Suppressor macrophage treated with lipopolysaccharide for 1 hour (primary cell): ENCODE results near the gene HRAS.
"Not testable (repeated sequence)": the region's sequence is repeated elsewhere in the genome, so short reads cannot be mapped to it uniquely, and the experiment has no call there.

ENCODE experiments used
- DNase-seq, 3 donors: peaks; one replicate each; pipeline ENCODE4 v3.0.0-alpha.2; 2020 to 2022

HRAS gene

GRCh38 chr11:535519-536454 lies at the start of gene HRAS:
TSS of gene HRAS (minus strand) at chr11:535576.
- DNase-seq = peak; percentile 97 to 99 (median 98)

DNA sequence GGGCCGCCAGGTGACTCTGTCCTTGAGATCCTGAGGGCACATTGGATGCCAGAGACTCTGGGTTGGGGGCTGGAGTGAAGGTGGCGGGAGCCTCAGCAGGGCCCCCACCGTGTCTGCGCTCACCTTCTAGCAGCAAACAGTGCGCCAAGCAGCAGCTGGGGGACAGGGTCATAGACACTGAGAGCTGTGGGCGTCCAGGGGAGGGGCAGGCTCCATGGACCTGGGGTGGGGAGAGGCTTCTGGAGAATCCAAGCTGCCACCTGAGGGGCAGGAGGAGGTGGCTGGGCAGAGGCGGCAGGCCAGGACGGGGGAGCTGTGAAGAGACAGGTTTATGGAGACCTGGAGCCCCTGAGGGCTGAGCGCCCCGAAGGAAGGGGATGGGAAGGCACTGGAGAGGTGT lies 48.9 kb upstream of the HRAS start:
- no peak for DNase-seq

DNA sequence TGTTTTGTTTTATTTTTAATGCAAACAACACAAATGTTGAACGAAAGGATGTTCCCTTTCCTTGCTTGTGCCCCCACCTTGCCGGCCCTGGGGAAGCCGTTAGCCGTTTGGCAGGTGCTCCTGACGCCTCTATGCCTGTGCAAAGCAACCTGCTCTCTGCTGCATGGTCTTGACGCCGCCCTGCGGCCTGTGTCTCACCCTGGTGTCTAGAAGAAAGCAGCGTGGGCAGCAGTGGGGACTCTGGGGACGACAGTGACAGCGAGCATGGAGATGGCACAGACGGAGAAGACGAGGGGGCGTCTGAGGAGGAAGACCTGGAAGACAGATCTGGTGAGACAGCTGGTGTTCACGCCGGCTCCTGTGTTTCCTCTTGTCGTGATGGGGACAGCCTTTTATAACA lies 46.4 kb upstream of the HRAS start:
- no peak for DNase-seq

GRCh38 chr11:581342-581741 lies 46.0 kb upstream of the HRAS start:
- no peak for DNase-seq

DNA sequence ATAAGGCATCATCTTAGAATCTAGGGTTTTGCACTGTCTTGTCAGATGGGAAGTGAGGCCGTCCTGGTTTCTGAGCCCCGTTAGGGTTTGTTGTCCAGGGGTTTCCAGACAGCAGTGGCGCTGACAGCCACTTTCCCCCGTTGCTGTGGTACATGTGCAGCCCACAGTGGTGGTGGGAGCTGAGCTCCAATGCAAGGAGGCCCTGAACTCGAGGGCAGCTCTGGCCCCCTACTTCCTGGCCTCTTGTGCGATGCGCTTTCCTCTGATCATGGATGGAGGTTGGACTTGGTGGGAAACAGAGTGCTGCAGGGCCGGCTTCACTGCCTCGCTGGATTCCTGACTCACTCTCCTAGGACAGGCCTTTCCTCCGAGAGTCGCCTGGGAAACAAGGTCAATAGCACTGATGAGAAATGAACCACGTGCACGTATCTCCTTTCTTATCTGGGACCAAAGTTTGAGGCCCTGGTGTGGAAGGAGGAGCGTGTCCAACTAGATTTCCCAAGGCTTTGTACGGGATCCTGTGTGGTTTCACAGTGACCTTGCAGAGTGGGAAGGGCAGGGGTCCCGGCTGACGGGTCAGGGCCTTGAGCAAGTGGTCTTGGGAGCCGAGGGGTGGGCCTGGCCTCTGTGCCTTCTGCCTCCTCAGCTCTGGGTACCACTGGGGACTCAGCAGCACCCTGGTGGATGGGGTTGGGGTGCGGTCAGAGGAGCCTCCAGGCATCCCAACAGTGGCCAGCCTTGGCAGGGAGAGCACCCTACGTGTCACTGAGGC lies 44.6 kb upstream of the HRAS start:
- DNase-seq = no peak

DNA sequence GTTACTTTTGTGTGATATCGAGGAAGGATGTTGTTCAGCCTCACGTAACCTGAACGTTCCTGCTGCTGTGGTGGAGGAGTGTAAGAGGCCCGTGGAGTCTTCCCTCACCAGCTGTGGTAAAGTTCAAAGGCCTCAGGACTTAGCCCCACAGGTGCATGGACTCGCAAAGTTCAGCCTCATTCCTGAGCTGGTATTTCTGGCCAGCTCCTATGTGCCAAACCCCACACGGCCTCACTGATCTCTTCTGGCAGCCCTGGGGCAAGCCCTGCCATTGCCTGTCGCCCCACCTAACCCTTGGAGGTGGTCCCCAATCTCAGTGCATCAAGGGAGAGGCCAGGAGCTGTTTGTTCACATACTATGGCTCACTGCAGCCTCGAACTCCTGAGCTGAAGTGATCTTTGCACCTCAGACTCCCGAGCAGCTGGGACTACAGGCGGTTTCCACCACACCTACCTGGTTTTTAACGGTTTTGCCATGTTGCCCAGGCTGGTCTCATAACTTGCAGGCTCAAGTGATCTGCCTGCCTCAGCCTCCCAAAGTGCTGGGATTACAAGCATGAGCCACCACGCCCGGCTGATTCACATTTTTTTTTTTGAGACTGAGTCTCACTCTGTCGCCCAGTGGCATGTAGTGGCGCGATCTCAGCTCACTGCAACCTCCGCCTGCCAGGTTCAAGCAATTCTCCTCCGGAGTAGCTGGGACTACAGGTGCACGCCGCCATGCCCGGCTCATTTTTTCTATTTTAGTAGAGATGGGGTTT lies 43.1 kb upstream of the HRAS start:
- no peak for DNase-seq

GRCh38 chr11:577611-577894 lies 42.2 kb upstream of the HRAS start:
- no peak for DNase-seq

DNA sequence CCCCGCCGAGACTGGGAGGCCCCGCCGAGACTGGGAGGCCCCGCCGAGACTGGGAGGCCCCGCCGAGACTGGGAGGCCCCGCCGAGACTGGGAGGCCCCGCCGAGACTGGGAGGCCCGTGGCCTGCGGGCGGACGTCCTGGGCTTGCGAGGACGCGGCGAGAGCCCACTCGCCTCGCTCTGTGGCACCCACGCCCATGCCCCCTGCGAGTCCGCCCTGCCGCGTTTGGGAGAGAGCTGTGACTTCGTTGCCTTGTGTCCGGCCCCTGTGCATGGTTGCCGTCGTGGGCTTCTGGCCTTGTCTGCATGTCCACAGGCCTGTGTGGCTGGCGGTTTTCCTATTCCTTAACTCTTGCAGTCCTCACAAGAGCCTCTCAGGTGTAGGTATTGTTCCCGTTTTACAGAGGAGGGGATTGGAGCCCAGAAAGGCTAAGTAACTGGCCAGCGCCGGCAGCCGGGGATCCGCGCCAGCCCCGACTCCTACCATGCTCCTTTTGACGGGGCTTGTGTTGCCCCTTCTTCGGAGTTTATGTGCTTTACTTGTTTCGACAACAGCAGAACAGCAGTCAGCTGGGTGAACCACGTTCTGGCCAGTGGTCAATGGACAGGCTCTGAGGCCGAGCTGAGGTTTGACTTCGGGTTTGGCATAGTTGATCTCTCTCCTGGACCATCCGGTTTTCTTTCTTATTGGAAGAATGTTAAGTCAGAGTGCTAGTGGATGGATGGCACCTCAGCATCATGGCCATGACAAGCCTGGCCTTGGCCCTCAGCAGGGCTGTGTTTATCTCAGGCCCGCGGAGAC lies 41.6 kb upstream of the HRAS start:
- no peak for DNase-seq

GRCh38 chr11:575996-576768 lies 40.8 kb upstream of the HRAS start, which contains the start of gene PHRF1:
TSS of gene PHRF1 (plus strand) at chr11:576470. CDS start at chr11:581513, 5,043 bp downstream.
- DNase-seq = peak; percentile 95 to 99 (median 97)

GRCh38 chr11:575313-575995 lies 40.1 kb upstream of the HRAS start:
- DNase-seq = peak in 1 of 3 donors; percentile 24

GRCh38 chr11:574632-575312 lies 39.4 kb upstream of the HRAS start:
- peak in 1 of 3 donors; percentile 37 for DNase-seq

- not testable (repeated sequence) for DNase-seq
These were observed 38.7 kb upstream of the HRAS start for GRCh38 chr11:574031-574570.

- DNase-seq = no peak
These were observed 37.9 kb upstream of the HRAS start for GRCh38 chr11:573146-573759.

DNA sequence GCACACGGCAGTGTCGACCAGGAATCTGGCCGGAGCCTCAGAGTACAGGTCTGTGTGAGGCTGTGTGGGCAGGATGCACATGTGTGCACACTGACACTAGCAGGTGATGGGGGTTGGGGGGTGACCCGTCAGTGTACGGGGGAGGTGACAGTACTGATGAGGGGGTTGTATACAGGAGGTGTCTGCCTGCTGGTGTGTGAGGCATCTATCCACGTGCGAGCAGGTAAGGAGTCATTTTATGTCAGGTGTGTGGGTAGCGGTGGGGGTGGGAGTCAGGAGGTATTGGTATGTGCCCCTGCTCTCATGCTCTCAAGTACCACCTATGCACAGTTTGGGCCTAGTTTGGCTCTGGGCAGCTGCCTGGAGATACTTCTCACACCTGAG lies 36.4 kb upstream of the HRAS start:
- DNase-seq = no peak

DNA sequence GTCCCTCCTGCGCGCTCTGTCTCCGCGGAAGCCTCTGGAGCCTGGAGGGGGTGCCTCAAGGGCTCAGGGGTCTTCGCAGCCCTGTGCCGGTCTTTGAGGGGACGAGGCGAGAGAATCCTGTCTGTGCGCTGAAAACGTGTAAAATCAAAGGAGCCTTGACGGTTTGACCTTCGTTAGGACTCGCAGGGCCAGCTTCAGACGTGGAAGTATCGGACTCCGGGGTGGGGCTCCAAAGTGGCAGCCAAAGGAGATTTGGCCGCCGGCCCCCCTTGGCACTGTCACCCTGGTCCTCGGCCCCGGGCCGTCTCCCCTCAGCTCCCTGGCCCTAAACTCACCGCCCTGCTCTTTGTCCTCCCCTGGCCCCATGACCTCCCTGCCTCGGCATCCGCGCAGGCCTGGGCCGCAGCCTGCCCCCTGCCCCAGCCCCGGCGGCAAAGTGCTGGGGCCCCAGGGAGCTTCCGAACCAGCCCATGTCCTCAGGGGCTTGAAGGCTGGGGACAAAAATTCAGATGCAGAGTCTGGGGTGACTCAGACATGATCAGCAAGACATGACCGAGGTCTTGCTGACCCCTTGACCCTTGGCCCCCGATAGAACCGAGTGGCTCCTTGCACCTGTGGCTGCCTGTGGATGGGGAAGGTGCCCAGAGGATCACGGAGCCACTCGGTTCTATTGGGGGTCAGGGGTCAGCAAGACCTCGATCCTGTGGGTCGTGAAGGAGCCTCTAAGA lies 33.9 kb upstream of the HRAS start:
- no peak for DNase-seq

DNA sequence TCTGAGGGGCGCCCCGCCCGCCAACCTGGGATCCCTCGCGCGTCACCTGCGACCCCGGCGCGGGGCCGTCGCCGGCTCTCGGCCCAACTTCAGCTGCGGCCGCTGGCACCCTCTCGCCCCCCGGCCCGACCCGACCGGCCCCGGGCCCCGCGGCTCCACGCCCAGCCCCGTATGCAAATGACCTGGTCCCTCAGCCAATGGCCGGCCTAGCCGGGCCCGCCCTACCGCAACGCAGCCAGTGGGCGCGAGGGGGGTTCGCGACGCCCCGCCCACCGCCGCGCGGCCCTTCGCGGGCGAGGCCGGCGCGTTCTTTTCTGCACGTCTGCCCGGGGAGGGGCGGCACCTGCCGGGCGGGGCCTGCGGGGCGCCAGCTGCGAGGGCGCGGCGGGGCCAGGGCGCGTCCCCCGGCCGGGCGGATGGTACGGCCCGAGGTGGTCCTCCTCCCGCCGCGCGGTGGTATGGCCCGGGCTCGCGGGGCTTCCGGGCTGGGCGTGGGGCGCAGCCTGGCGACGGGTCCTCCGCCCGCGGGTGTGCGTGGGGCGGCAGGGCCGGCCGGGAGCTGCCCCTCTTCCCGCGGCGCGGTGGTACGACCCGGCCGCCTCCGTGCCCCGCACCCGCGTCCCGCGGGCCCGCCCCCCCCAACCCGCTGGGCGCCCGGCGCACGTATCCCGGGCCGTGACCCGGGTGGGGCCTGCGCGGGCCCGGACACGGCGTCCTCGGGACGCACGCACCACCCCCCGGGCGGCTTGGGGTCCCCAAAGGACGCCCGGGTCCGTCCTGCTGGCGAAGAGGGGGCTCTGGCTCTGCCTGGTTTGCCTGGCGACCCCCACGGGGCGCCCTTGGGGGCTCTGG lies 33.2 kb upstream of the HRAS start:
- peak; percentile 94 to 98 (median 97) for DNase-seq

GRCh38 chr11:567629-568292 lies 32.4 kb upstream of the HRAS start:
- DNase-seq = no peak
